IPS-NIHi7 (cell line): ENCODE results near the gene GNAT2.

Experiments used
- DNase-seq: peaks from one replicate; pipeline ENCODE4 v3.0.0; 2012; ENCODE audit warnings: mixed read lengths; ENCODE audit errors: extremely low spot score

GNAT2 gene

GRCh38 chr1:109559995-109560394 is 59.4 kb downstream of the GNAT2 start:
- DNase-seq: no peak

- no peak for DNase-seq
These were observed 61.9 kb downstream of the GNAT2 start for GRCh38 chr1:109557520-109557919.

- DNase-seq: no peak
These were observed 62.9 kb downstream of the GNAT2 start for GRCh38 chr1:109556563-109556962.
